Caco-2 (cell line): ENCODE data around the gene SS18. TPM values are rescaled to one million over a fixed set of nuclear protein-coding genes. Genes with fewer than 3 reads are reported as not detected.

Source experiments
- BruUV-seq: library from RNA; stranded (reverse); fragments of 400-500 nt; replicated peaks from 2 replicates; lab custom pipeline; 2021; lab: Mats Ljungman, UMichigan
- CTCF ChIA-PET: fragments of 300-600 bp; sonication (Branson Sonifier 250); formaldehyde crosslinking; loops from one replicate; lab custom pipeline; 2022; ENCODE audit warnings: antibody characterized with exemption; lab: Charles Lee
- POLR2A ChIA-PET: fragments of 300-600 bp; sonication (Branson Sonifier 250); formaldehyde crosslinking; loops from one replicate; lab custom pipeline; 2022; ENCODE audit warnings: antibody characterized with exemption; lab: Charles Lee
- DNase-seq, 2 experiments: peaks; one replicate each; pipeline versions ENCODE4 v3.0.0 to v3.0.0-alpha.2; 2020 to 2022
- H3K27me3 ChIP-seq: replicated peaks from 2 replicates; pipeline ENCODE4 v1.6.0; 2011; ENCODE audit warnings: low read length; ENCODE audit not compliant: control insufficient read depth, insufficient read depth
- H3K36me3 ChIP-seq: 2 replicates; pipeline ENCODE4 v1.5.1; 2011; ENCODE audit warnings: low read length; ENCODE audit not compliant: control insufficient read depth, insufficient read depth
- H3K4me1 ChIP-seq: fragments of 250-450 bp; sonication (Bioruptor Pico); 2 replicates; pipeline ENCODE4 v1.5.1; 2020; ENCODE audit warnings: mild to moderate bottlenecking
- H3K4me3 ChIP-seq: 2 replicates; pipeline ENCODE4 v1.5.1; 2011; ENCODE audit warnings: low read depth, mild to moderate bottlenecking, control low read depth, low read length
- H3K9me3 ChIP-seq: fragments of 250-450 bp; sonication (Bioruptor Pico); 2 replicates; pipeline ENCODE4 v1.5.1; 2020; ENCODE audit warnings: mild to moderate bottlenecking, moderate library complexity
- H3K27ac Mint-ChIP-seq: one replicate; pipeline ENCODE4 v1.8.0; 2022; ENCODE audit warnings: mixed read lengths; ENCODE audit not compliant: unreplicated experiment
- H3K27me3 Mint-ChIP-seq: one replicate; pipeline ENCODE4 v1.8.0; 2022; ENCODE audit warnings: mixed read lengths; ENCODE audit not compliant: insufficient read depth, unreplicated experiment
- H3K36me3 Mint-ChIP-seq: one replicate; pipeline ENCODE4 v1.8.0; 2022; ENCODE audit warnings: mild to moderate bottlenecking, mixed read lengths; ENCODE audit not compliant: insufficient read depth, unreplicated experiment
- H3K4me1 Mint-ChIP-seq: one replicate; pipeline ENCODE4 v1.8.0; 2022; ENCODE audit warnings: low read depth, mixed read lengths; ENCODE audit not compliant: unreplicated experiment
- H3K4me3 Mint-ChIP-seq: one replicate; pipeline ENCODE4 v1.8.0; 2022; ENCODE audit warnings: mild to moderate bottlenecking, moderate library complexity, mixed read lengths; ENCODE audit not compliant: unreplicated experiment
- H3K9me3 Mint-ChIP-seq: one replicate; pipeline ENCODE4 v1.8.0; 2022; ENCODE audit warnings: mixed read lengths; ENCODE audit not compliant: unreplicated experiment
- CTCF ChIP-seq, 2 experiments: fragments of 200-600 bp in 1 of 2; IDR thresholded peaks; 1 replicate in 1 of 2; 2 replicates in 1 of 2; pipeline versions ENCODE4 v1.5.1 to v1.8.0; 2011 to 2022; ENCODE audit warnings: antibody characterized with exemption in 1 of 2, control low read depth in 1 of 2, inconsistent platforms in 1 of 2, low read depth in 1 of 2, low read length in 1 of 2, mild to moderate bottlenecking in 1 of 2, moderate library complexity in 1 of 2; ENCODE audit not compliant: insufficient read depth in 1 of 2, severe bottlenecking in 1 of 2, unreplicated experiment in 1 of 2
- intact Hi-C: fragments of 100-400 bp; cut with micrococcal nuclease; formaldehyde crosslinking; loops from one replicate; pipeline ENCODE4 v1.10.0; 2022; ENCODE audit not compliant: unreplicated experiment
- total RNA-seq: library from RNA; stranded (reverse); gene quantifications from 2 replicates; pipeline ENCODE4 v1.2.3, GENCODE V29; 2022

The SS18 gene
- total RNA-seq, 1 experiment from 2014 or later: 34.6 TPM

GRCh38 chr18:26121476-26121875 lies 31.1 kb upstream of the SS18 start:
- Histone ChIP-seq H3K36me3 (no peaks in the 10 kb centered on the region), H3K27me3 (no peaks in the 10 kb centered on the region), H3K4me1 (no peaks in the 10 kb centered on the region), H3K9me3 (no peaks in the 10 kb centered on the region), H3K4me3 (no peak overlapping the region)
- H3K4me3 Mint-ChIP-seq: no peak overlapping the region
- intact Hi-C loops: no loop called here
- H3K27ac Mint-ChIP-seq: no peak overlapping the region
- CTCF ChIA-PET: no interaction called here
- peaks cover 16% of the 10 kb centered on the region for H3K27me3 Mint-ChIP-seq
- no TSS peak for BruUV-seq
- POLR2A ChIA-PET: no interaction called here
- DNase-seq: no peak
- no peaks in the 10 kb centered on the region for H3K36me3 Mint-ChIP-seq
- no peaks in the 10 kb centered on the region for H3K9me3 Mint-ChIP-seq
- TF ChIP-seq CTCF (IDR thresholded peaks at IDR 0.05; ENCODE audit: insufficient read depth in 1 of 2, low read depth in 1 of 2, low read length in 1 of 2, severe bottlenecking in 1 of 2, unreplicated experiment in 1 of 2): no peak
- no peaks in the 10 kb centered on the region for H3K4me1 Mint-ChIP-seq

- H3K36me3 ChIP-seq: no peaks in the 10 kb centered on the region
- BruUV-seq: no TSS peak
- Mint-ChIP-seq H3K36me3 (no peaks in the 10 kb centered on the region), H3K9me3 (no peaks in the 10 kb centered on the region), H3K4me3 (no peak overlapping the region), H3K27me3 (peaks cover 16% of the 10 kb centered on the region), H3K27ac (no peak overlapping the region), H3K4me1 (no peaks in the 10 kb centered on the region)
- no peaks in the 10 kb centered on the region for H3K9me3 ChIP-seq
- no peaks in the 10 kb centered on the region for H3K4me1 ChIP-seq
- ChIA-PET CTCF (no interaction called here), POLR2A (no interaction called here)
- H3K27me3 ChIP-seq: no peaks in the 10 kb centered on the region
- H3K4me3 ChIP-seq: no peak overlapping the region
- TF ChIP-seq CTCF (IDR thresholded peaks at IDR 0.05; ENCODE audit: insufficient read depth in 1 of 2, low read depth in 1 of 2, low read length in 1 of 2, severe bottlenecking in 1 of 2, unreplicated experiment in 1 of 2): no peak
- DNase-seq: no peak
- intact Hi-C loops: no loop called here
Observed at GRCh38 chr18:26119246-26119645, 28.8 kb upstream of the SS18 start.

GRCh38 chr18:26104035-26104434 lies 13.6 kb upstream of the SS18 start:
- Mint-ChIP-seq H3K9me3 (no peaks in the 10 kb centered on the region), H3K27ac (no peak overlapping the region), H3K27me3 (peaks cover 7% of the 10 kb centered on the region), H3K36me3 (no peaks in the 10 kb centered on the region), H3K4me3 (no peak overlapping the region), H3K4me1 (no peaks in the 10 kb centered on the region)
- POLR2A ChIA-PET: no interaction called here
- Histone ChIP-seq H3K4me1 (no peaks in the 10 kb centered on the region), H3K36me3 (no peaks in the 10 kb centered on the region), H3K27me3 (no peaks in the 10 kb centered on the region), H3K4me3 (no peak overlapping the region), H3K9me3 (no peaks in the 10 kb centered on the region)
- DNase-seq: no peak
- no TSS peak for BruUV-seq
- no peak for TF ChIP-seq CTCF (IDR thresholded peaks at IDR 0.05; ENCODE audit: insufficient read depth in 1 of 2, low read depth in 1 of 2, low read length in 1 of 2, severe bottlenecking in 1 of 2, unreplicated experiment in 1 of 2)
- intact Hi-C loops: no loop called here
- CTCF ChIA-PET: no interaction called here
